Measurements from ENCODE around the gene EPHB1. TPM values are rescaled to one million over a fixed set of nuclear protein-coding genes. Genes with fewer than 3 reads are reported as not detected.

The EPHB1 gene
- total and polyA plus RNA-seq, 2 donors (not counting 3 experiments of a cell fraction or from before 2014, with no cell fraction given), result 1.3 to 5.2 TPM

DNA sequence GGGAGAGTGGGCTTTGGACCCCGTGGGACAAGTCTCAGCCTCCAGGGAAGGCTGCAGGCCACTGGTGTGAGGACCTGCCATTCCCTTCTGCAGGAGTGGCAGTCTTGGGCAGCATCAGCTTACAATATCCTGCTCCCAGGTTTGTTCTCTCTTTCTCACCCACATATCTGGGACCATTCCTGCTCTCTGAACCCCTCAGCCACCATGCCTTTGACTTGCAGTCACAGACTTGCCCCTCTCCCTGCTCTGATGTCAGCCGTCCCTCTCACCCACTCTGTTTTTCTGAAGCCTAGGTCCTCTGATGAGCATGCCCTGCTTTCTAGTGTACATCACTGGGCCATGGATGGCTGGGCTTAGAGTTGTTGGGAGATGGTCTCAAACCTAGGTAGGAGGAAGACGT is 282.1 kb downstream of the EPHB1 start:
- dilution Hi-C loops (cut with MboI; ENCODE audit: extremely low pct_ligation_motif_present, low sequenced_read_pairs), result no loop called here
- CTCF ChIA-PET, result no interaction called here
- H3K36me3 ChIP-seq (ENCODE audit: control insufficient read depth in 2 of 2, extremely low read depth in 1 of 2, insufficient read depth in 2 of 2, low read length in 2 of 2), result no peaks in the 10 kb centered on the region
- H2AFZ ChIP-seq (ENCODE audit: low read depth, low read length), result no peak overlapping the region
- H3K4me2 ChIP-seq (ENCODE audit: insufficient read depth, low read length), result no peak overlapping the region
- H3K27ac ChIP-seq (ENCODE audit: insufficient read depth, low read depth, low read length), result no peak overlapping the region
- DNase-seq (ENCODE audit: low read depth, low spot score) (no peak), FAIRE-seq (no peak)
- no peaks in the 10 kb centered on the region for H3K79me2 ChIP-seq (ENCODE audit: control insufficient read depth, insufficient read depth, low read length)
- H3K9me3 ChIP-seq (replicated peaks; ENCODE audit: control insufficient read depth, insufficient read depth, low read length), result no peaks in the 10 kb centered on the region
- H3K4me1 ChIP-seq (ENCODE audit: control insufficient read depth, extremely low read depth, insufficient read depth, low read length), result no peaks in the 10 kb centered on the region
- intact Hi-C loops (cut with micrococcal nuclease), result no loop called here
- no peaks in the 10 kb centered on the region for H4K20me1 ChIP-seq (replicated peaks; ENCODE audit: control insufficient read depth, extremely low read depth, insufficient read depth, low read length)
- no peak overlapping the region for H3K9ac ChIP-seq (replicated peaks; ENCODE audit: extremely low read depth, insufficient read depth, low read length)
- H3K4me3 ChIP-seq (replicated peaks in 1 of 3; ENCODE audit: insufficient read depth in 1 of 3, low read depth in 1 of 3, low read length in 3 of 3), result no peak overlapping the region
- TF ChIP-seq, protein P1, sequence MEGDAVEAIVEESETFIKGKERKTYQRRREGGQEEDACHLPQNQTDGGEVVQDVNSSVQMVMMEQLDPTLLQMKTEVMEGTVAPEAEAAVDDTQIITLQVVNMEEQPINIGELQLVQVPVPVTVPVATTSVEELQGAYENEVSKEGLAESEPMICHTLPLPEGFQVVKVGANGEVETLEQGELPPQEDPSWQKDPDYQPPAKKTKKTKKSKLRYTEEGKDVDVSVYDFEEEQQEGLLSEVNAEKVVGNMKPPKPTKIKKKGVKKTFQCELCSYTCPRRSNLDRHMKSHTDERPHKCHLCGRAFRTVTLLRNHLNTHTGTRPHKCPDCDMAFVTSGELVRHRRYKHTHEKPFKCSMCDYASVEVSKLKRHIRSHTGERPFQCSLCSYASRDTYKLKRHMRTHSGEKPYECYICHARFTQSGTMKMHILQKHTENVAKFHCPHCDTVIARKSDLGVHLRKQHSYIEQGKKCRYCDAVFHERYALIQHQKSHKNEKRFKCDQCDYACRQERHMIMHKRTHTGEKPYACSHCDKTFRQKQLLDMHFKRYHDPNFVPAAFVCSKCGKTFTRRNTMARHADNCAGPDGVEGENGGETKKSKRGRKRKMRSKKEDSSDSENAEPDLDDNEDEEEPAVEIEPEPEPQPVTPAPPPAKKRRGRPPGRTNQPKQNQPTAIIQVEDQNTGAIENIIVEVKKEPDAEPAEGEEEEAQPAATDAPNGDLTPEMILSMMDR (IDR thresholded peaks at IDR 0.05; ENCODE audit: extremely low read depth in 1 of 2, insufficient read depth in 1 of 2, low read depth in 1 of 2, low read length in 2 of 2), result no peak
- TF ChIP-seq POLR2A (IDR thresholded peaks at IDR 0.05; ENCODE audit: low read depth, low read length) (no peak), JUN (IDR thresholded peaks at IDR 0.05; ENCODE audit: borderline replicate concordance, insufficient read depth, insufficient read length, low read depth) (no peak), GATA2 (IDR thresholded peaks at IDR 0.05; ENCODE audit: insufficient read depth, insufficient read length, low read depth, low read length) (no peak), POLR2AphosphoS5 (IDR thresholded peaks at IDR 0.05; ENCODE audit: insufficient read depth, low read depth, low read length) (no peak), MYC (IDR thresholded peaks at IDR 0.05; ENCODE audit: low read depth, low read length) (no peak), FOS (IDR thresholded peaks at IDR 0.05; ENCODE audit: borderline replicate concordance, insufficient read depth, low read length) (no peak), EZH2 (IDR thresholded peaks at IDR 0.05; ENCODE audit: borderline replicate concordance, low read depth, low read length, severe bottlenecking) (no peak)
- TF ChIP-seq, protein P2, sequence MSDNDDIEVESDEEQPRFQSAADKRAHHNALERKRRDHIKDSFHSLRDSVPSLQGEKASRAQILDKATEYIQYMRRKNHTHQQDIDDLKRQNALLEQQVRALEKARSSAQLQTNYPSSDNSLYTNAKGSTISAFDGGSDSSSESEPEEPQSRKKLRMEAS (IDR thresholded peaks at IDR 0.05; ENCODE audit: insufficient read depth, insufficient read length), result no peak
- no peaks in the 10 kb centered on the region for H3K9me1 ChIP-seq (replicated peaks; ENCODE audit: control insufficient read depth, extremely low read depth, insufficient read depth, low read length)
- no TSS peak for BruUV-seq (replicated peaks)
- POLR2A ChIA-PET, result no interaction called here
- no peaks in the 10 kb centered on the region for H3K27me3 ChIP-seq (ENCODE audit: control insufficient read depth in 2 of 2, insufficient read depth in 2 of 2, low read length in 2 of 2)
